ENCODE data around the gene RMND1. TPM values are rescaled to one million over a fixed set of nuclear protein-coding genes. Genes with fewer than 3 reads are reported as not detected.

The RMND1 gene
- polyA plus RNA-seq, 3 donors = 5.7 to 6.7 (median 6.6) TPM

DNA sequence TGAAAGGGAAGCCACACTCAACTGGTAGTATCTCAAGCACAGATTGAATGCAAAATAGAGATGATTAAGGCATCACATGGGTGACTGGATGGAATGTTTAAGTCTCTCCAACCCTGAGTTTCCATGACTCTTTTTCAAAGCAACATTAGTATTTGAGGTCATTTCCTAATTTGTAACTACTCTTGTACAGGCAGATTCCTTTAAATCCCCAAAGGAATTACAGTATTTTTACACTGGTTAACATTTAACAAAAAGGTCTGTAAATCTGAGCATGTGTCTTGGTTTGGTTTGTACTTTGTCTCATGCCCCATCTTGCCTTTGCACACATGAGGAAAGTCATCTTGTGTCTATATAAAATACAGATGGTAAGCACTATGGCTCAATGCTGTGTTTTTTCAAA is 15.1 kb downstream of the RMND1 start:
- no peak overlapping the region for H3K4me2 ChIP-seq (replicated peaks; ENCODE audit: extremely low read depth, low read length, poor library complexity, severe bottlenecking)

DNA sequence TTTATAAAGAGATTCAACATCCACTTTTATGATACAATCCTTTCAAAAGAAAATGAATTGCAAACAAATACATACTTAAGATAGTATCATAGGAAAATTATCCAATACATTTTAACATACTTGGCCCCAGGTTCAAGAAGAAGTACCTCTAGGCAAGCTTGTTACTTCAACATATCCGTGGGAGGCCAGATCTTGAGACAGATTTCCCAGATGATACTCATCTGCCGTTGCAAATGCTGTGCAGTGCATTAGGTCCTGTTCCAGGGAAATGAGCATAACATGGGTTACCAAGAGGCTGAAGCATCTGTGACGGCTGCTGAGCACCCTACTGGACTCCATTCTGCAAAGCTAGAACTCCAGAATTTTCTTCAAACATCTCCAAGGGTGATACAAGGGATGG is 15.6 kb downstream of the RMND1 start:
- peak overlapping the region in 2 of 7 donors; percentile 35 to 57 for H3K27ac Mint-ChIP-seq
- peak overlapping the region in 1 of 2 donors; percentile 11 for H3K27ac ChIP-seq (ENCODE audit: low read depth in 1 of 2, low read length in 2 of 2)

More for the DNA sequence above, 15.1 kb downstream of the RMND1 start:
- no peaks in the 10 kb centered on the region for H3K27me3 Mint-ChIP-seq (ENCODE audit: low read depth in 3 of 3)
- H3K27ac Mint-ChIP-seq = peak overlapping the region in 2 of 7 donors; percentile 57 to 68
- no peaks in the 10 kb centered on the region for H3K4me1 ChIP-seq (ENCODE audit: control insufficient read depth in 1 of 2, insufficient read depth in 2 of 2, low read length in 2 of 2)
- H3K4me3 Mint-ChIP-seq = no peak overlapping the region
- H3K36me3 ChIP-seq (replicated peaks in 1 of 2; ENCODE audit: control insufficient read depth in 1 of 2, insufficient read depth in 2 of 2, low read length in 2 of 2) = peaks cover 22 to 57% of the 10 kb centered on the region in 2 donors
- H3K4me1 Mint-ChIP-seq = peaks cover 9% of the 10 kb centered on the region
- no peaks in the 10 kb centered on the region for H3K9me3 ChIP-seq (replicated peaks in 1 of 2; ENCODE audit: control insufficient read depth in 1 of 2, insufficient read depth in 1 of 2, low read length in 2 of 2)
- H3K36me3 Mint-ChIP-seq = peaks cover 25 to 51% of the 10 kb centered on the region in 2 donors
- no peaks in the 10 kb centered on the region for H3K9me3 Mint-ChIP-seq
- intact Hi-C loops (cut with micrococcal nuclease) = no loop called here
- peaks cover 11% of the 10 kb centered on the region for H4K20me1 ChIP-seq (ENCODE audit: insufficient read depth, low read length)
- no peaks in the 10 kb centered on the region for H3K27me3 ChIP-seq (ENCODE audit: control insufficient read depth in 2 of 2, insufficient read depth in 2 of 2, low read length in 2 of 2)
- TF ChIP-seq, protein P1, sequence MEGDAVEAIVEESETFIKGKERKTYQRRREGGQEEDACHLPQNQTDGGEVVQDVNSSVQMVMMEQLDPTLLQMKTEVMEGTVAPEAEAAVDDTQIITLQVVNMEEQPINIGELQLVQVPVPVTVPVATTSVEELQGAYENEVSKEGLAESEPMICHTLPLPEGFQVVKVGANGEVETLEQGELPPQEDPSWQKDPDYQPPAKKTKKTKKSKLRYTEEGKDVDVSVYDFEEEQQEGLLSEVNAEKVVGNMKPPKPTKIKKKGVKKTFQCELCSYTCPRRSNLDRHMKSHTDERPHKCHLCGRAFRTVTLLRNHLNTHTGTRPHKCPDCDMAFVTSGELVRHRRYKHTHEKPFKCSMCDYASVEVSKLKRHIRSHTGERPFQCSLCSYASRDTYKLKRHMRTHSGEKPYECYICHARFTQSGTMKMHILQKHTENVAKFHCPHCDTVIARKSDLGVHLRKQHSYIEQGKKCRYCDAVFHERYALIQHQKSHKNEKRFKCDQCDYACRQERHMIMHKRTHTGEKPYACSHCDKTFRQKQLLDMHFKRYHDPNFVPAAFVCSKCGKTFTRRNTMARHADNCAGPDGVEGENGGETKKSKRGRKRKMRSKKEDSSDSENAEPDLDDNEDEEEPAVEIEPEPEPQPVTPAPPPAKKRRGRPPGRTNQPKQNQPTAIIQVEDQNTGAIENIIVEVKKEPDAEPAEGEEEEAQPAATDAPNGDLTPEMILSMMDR (IDR thresholded peaks at IDR 0.05) = no peak
- DNase-seq = no peak
- H2AFZ ChIP-seq (ENCODE audit: insufficient read depth, low read depth, low read length, poor library complexity, severe bottlenecking) = no peak overlapping the region
- H3K27ac ChIP-seq (ENCODE audit: low read depth in 1 of 2, low read length in 2 of 2) = peak overlapping the region in 1 of 2 donors; percentile 11
- H3K79me2 ChIP-seq (ENCODE audit: insufficient read depth, low read length) = peaks cover 52% of the 10 kb centered on the region
- no peak overlapping the region for H3K4me3 ChIP-seq (replicated peaks in 1 of 3; ENCODE audit: low read depth in 2 of 3, low read length in 3 of 3)
- H3K9ac ChIP-seq (ENCODE audit: insufficient read depth, low read length, poor library complexity, severe bottlenecking) = no peak overlapping the region

More for the DNA sequence above, 15.6 kb downstream of the RMND1 start:
- no peak overlapping the region for H3K9ac ChIP-seq (ENCODE audit: insufficient read depth, low read length, poor library complexity, severe bottlenecking)
- Mint-ChIP-seq H3K27me3 (ENCODE audit: low read depth in 3 of 3) (no peaks in the 10 kb centered on the region), H3K36me3 (peaks cover 22 to 52% of the 10 kb centered on the region in 2 donors), H3K4me3 (no peak overlapping the region), H3K4me1 (peaks cover 6% of the 10 kb centered on the region), H3K9me3 (no peaks in the 10 kb centered on the region)
- peaks cover 47% of the 10 kb centered on the region for H3K79me2 ChIP-seq (ENCODE audit: insufficient read depth, low read length)
- TF ChIP-seq, protein P1 (IDR thresholded peaks at IDR 0.05) = no peak
- no peak overlapping the region for H2AFZ ChIP-seq (ENCODE audit: insufficient read depth, low read depth, low read length, poor library complexity, severe bottlenecking)
- intact Hi-C loops (cut with micrococcal nuclease) = no loop called here
- no peaks in the 10 kb centered on the region for H3K9me3 ChIP-seq (replicated peaks in 1 of 2; ENCODE audit: control insufficient read depth in 1 of 2, insufficient read depth in 1 of 2, low read length in 2 of 2)
- H3K4me1 ChIP-seq (ENCODE audit: control insufficient read depth in 1 of 2, insufficient read depth in 2 of 2, low read length in 2 of 2) = no peaks in the 10 kb centered on the region
- H3K4me3 ChIP-seq (replicated peaks in 1 of 3; ENCODE audit: low read depth in 2 of 3, low read length in 3 of 3) = no peak overlapping the region
- peaks cover 11% of the 10 kb centered on the region for H4K20me1 ChIP-seq (ENCODE audit: insufficient read depth, low read length)
- no peak for DNase-seq
- H3K27me3 ChIP-seq (ENCODE audit: control insufficient read depth in 2 of 2, insufficient read depth in 2 of 2, low read length in 2 of 2) = no peaks in the 10 kb centered on the region
- WGBS (ENCODE audit: insufficient coverage) = 95% methylated on average over 2 of the region's 3 CpGs
- no peak overlapping the region for H3K4me2 ChIP-seq (replicated peaks; ENCODE audit: extremely low read depth, low read length, poor library complexity, severe bottlenecking)
- peaks cover 25 to 59% of the 10 kb centered on the region in 2 donors for H3K36me3 ChIP-seq (replicated peaks in 1 of 2; ENCODE audit: control insufficient read depth in 1 of 2, insufficient read depth in 2 of 2, low read length in 2 of 2)
